ENCODE measurements around the gene E2F6.

E2F6 gene

DNA sequence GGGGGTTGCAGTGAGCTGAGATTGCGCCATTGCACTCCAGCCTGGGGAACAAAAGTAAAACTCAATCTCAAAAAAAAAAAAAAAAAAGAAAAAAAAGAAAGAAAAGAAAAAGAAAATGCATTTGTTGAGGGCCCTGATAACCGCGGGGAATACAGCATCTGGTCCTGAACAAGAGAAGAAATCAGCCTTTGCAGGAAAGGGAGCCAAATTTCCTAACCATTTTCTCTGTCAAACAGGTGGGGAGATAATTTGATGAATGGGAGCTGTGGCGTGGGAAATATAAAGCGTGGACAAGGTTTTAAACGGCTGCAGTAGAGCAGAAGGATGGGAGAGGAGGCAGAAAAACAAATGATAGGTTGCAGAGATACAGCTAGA is 864 bp downstream of the E2F6 start (continued):
- no peak for TF ChIP-seq ZBTB49 (tag by site-specific recombination; IDR thresholded peaks at IDR 0.05; ENCODE audit: low read depth)
- peak; percentile 78; the same call in 1 of the 2 replicates for TF ChIP-seq ZNF214 (tag by site-specific recombination; IDR thresholded peaks at IDR 0.05; ENCODE audit: borderline replicate concordance)
- TF ChIP-seq ZNF704 (tag by site-specific recombination; IDR thresholded peaks at IDR 0.05), result no peak
- peak; percentile 71 for TF ChIP-seq SCRT2 (tag by site-specific recombination; IDR thresholded peaks at IDR 0.05)
- TF ChIP-seq BCL6B (tag by site-specific recombination; IDR thresholded peaks at IDR 0.05), result no peak
- TF ChIP-seq, protein P1, sequence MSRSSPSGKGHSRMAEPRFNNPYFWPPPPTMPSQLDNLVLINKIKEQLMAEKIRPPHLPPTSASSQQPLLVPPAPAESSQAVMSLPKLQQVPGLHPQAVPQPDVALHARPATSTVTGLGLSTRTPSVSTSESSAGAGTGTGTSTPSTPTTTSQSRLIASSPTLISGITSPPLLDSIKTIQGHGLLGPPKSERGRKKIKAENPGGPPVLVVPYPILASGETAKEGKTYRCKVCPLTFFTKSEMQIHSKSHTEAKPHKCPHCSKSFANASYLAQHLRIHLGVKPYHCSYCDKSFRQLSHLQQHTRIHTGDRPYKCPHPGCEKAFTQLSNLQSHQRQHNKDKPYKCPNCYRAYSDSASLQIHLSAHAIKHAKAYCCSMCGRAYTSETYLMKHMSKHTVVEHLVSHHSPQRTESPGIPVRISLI (tag by site-specific recombination; IDR thresholded peaks at IDR 0.05), result 0 out of 2 replicates have a peak, but pooled peaks have one; percentile 27

DNA sequence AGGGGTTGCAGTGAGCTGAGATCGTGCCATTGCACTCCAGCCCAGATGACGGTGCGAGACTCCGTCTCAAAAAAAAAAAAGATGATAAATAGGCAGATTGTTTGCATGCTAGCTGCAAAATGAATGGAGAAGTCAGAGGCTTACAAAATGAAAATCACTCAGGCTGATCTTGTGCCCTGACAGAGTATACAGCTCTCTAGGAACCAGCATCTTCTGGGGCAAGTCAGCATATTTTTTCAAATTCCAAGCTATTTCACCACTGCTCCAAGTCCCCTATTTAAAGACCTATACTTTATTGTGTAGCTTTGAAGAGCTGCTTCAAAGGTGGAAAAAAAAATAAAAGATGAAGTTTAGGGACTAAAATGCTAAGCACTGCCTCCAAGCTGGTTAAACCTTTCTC is 6.1 kb downstream of the E2F6 start:
- TF ChIP-seq ZFP3 (tag by site-specific recombination; IDR thresholded peaks at IDR 0.05; ENCODE audit: low read depth), result no peak
- TF ChIP-seq SALL2 (tag by site-specific recombination; IDR thresholded peaks at IDR 0.05; ENCODE audit: borderline replicate concordance), result no peak
- TF ChIP-seq, protein P2, sequence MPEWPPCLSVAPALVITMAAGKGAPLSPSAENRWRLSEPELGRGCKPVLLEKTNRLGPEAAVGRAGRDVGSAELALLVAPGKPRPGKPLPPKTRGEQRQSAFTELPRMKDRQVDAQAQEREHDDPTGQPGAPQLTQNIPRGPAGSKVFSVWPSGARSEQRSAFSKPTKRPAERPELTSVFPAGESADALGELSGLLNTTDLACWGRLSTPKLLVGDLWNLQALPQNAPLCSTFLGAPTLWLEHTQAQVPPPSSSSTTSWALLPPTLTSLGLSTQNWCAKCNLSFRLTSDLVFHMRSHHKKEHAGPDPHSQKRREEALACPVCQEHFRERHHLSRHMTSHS (tag by site-specific recombination; IDR thresholded peaks at IDR 0.05), result no peak
- TF ChIP-seq ZNF398 (tag by site-specific recombination; IDR thresholded peaks at IDR 0.05), result no peak
- no peak for TF ChIP-seq ZNF211 (tag by site-specific recombination; IDR thresholded peaks at IDR 0.05; ENCODE audit: low read depth)
- TF ChIP-seq ZNF670 (tag by site-specific recombination; IDR thresholded peaks at IDR 0.05; ENCODE audit: low read depth), result no peak
- TF ChIP-seq ZNF658 (tag by site-specific recombination; IDR thresholded peaks at IDR 0.05), result no peak
- TF ChIP-seq ZNF529 (tag by site-specific recombination; IDR thresholded peaks at IDR 0.05; ENCODE audit: insufficient replicate concordance), result no peak
- TF ChIP-seq, protein P1 (tag by site-specific recombination; IDR thresholded peaks at IDR 0.05), result no peak
- no peak for TF ChIP-seq ZNF157 (tag by site-specific recombination; IDR thresholded peaks at IDR 0.05)
- Histone ChIP-seq H3K36me3 (ENCODE audit: control insufficient read depth in 2 of 2, insufficient read depth in 1 of 2, low read length in 2 of 2) (peaks cover 20 to 42% of the 10 kb centered on the region in 2 experiments), H3K9me3 (ENCODE audit: control insufficient read depth, insufficient read depth, low read depth, low read length) (no peaks in the 10 kb centered on the region), H3K4me3 (ENCODE audit: low read depth, low read length) (no peak overlapping the region), H3K27ac (ENCODE audit: extremely low read depth, low read depth, low read length) (no peak overlapping the region), H3K4me1 (ENCODE audit: control insufficient read depth, insufficient read depth, low read length) (no peaks in the 10 kb centered on the region)
- ChIA-PET POLR2A (interaction anchor here (1.2 kb wide), 1 partner anchor 85 kb away, joined by 3 read pairs; no protein-coding TSS in a partner anchor), CTCF (interaction anchor here (0.6 to 1.2 kb wide), 6 partner anchors 9 to 327 kb away, joined by 3 to 7 read pairs (median 4); no protein-coding TSS in a partner anchor)

Data from HEK293 (cell line).